ENCODE data around the gene PDS5B. TPM values are rescaled to one million over a fixed set of nuclear protein-coding genes. Genes with fewer than 3 reads are reported as not detected.

PDS5B gene
- total RNA-seq, 1 experiment from 2014 or later: 26.5 TPM

- TF ChIP-seq ZBTB33 (IDR thresholded peaks at IDR 0.05; ENCODE audit: extremely low read depth, insufficient replicate concordance, low read length) (no peak), ELF1 (IDR thresholded peaks at IDR 0.05; ENCODE audit: borderline replicate concordance, low read depth) (peak; percentile 68), ZFX (IDR thresholded peaks at IDR 0.05) (no peak; the same call in 1 of the 2 replicates)
These were observed 47.5 kb upstream of the PDS5B start, which contains the start of gene N4BP2L2 (continued) for GRCh38 chr13:32538621-32539246.

- no peak for TF ChIP-seq EZH2phosphoT487 (IDR thresholded peaks at IDR 0.05; ENCODE audit: borderline replicate concordance)
- no peak for TF ChIP-seq ATF3 (IDR thresholded peaks at IDR 0.05)
- no peak for TF ChIP-seq FOSL1 (IDR thresholded peaks at IDR 0.05; ENCODE audit: low read depth)
- TF ChIP-seq ZBTB33 (IDR thresholded peaks at IDR 0.05; ENCODE audit: extremely low read depth, insufficient replicate concordance, low read length): no peak
- no peak for TF ChIP-seq SRF (IDR thresholded peaks at IDR 0.05; ENCODE audit: low read depth)
- TF ChIP-seq ZFX (IDR thresholded peaks at IDR 0.05): no peak
- TF ChIP-seq EGR1 (IDR thresholded peaks at IDR 0.05; ENCODE audit: low read depth): no peak
- BruUV-seq (replicated peaks): no TSS peak
- ChIA-PET CTCF (no interaction called here), POLR2A (no interaction called here), RAD21 (ENCODE audit: low non-redundant PET in 1 of 2, low total read pairs in 2 of 2, uncharacterized antibody in 2 of 2, unreplicated experiment in 2 of 2) (no interaction called here)
- H3K27ac ChIP-seq (ENCODE audit: low read depth, low read length): no peak overlapping the region
- H3K9me3 ChIP-seq (ENCODE audit: control insufficient read depth in 1 of 2, insufficient read depth in 1 of 2, low read depth in 1 of 2, low read length in 2 of 2): no peaks in the 10 kb centered on the region
- no peaks in the 10 kb centered on the region for H3K9me2 ChIP-seq (ENCODE audit: insufficient read depth)
- H2AFZ ChIP-seq (ENCODE audit: low read depth, low read length, poor library complexity, severe bottlenecking): no peak overlapping the region
- no peak overlapping the region for H3K4me2 ChIP-seq (ENCODE audit: low read length)
- H3K9ac ChIP-seq (ENCODE audit: low read length): no peak overlapping the region
- H3K4me1 ChIP-seq (ENCODE audit: control insufficient read depth in 1 of 2, insufficient read depth in 2 of 2, low read length in 2 of 2): peaks cover 5 to 10% of the 10 kb centered on the region in 2 experiments; a peak in 2 of 4 replicates
- H3K79me2 ChIP-seq (ENCODE audit: insufficient read depth, low read length): peaks cover 14% of the 10 kb centered on the region
- ATAC-seq (no peak), DNase-seq (ENCODE audit: low read depth, low spot score) (no peak)
- no peak overlapping the region for H3K4me3 ChIP-seq (replicated peaks in 1 of 2; ENCODE audit: low read depth in 1 of 2, low read length in 2 of 2)
- no peaks in the 10 kb centered on the region for H3K36me3 ChIP-seq (ENCODE audit: control insufficient read depth in 1 of 2, insufficient read depth in 2 of 2, low read length in 2 of 2)
- intact Hi-C loops (cut with micrococcal nuclease): no loop called here
- no peaks in the 10 kb centered on the region for H3K27me3 ChIP-seq (ENCODE audit: insufficient read depth, low read length)
- H4K20me1 ChIP-seq (ENCODE audit: insufficient read depth): no peaks in the 10 kb centered on the region
These were observed 44.0 kb upstream of the PDS5B start for GRCh38 chr13:32542221-32542620.

Measured in HCT116 (cell line).